Breast epithelium (tissue), 4 donors: ENCODE measurements around the gene TSHZ1. TPM values are rescaled to one million over a fixed set of nuclear protein-coding genes. Genes with fewer than 3 reads are reported as not detected.

Experiments used
- DNase-seq, 2 donors: peaks; one replicate each; pipeline ENCODE4 v3.0.0-alpha.2; 2019; ENCODE audit warnings: low spot score in 2 of 2
- H3K27ac ChIP-seq, 2 donors: fragments of 200-600 bp; sonication (generic) in 1 of 2; one replicate each; pipeline ENCODE4 v1.5.1; 2016 to 2019; ENCODE audit warnings: mild to moderate bottlenecking in 1 of 2
- H3K27me3 ChIP-seq, 2 donors: fragments of 200-600 bp; sonication (generic) in 1 of 2; one replicate each; pipeline versions ENCODE4 v1.5.1 to v1.6.0; 2017 to 2019; ENCODE audit warnings: control low read depth in 1 of 2, mild to moderate bottlenecking in 1 of 2
- H3K36me3 ChIP-seq: fragments of 200-600 bp; one replicate; pipeline ENCODE4 v1.5.1; 2019
- H3K4me1 ChIP-seq, 2 donors: fragments of 200-600 bp; sonication (generic); one replicate each; pipeline ENCODE4 v1.5.1; 2016 to 2019; ENCODE audit warnings: control low read depth in 1 of 2
- H3K4me3 ChIP-seq, 3 donors: fragments of 200-600 bp; sonication (generic); 1 replicate in 2 of 3; 2 replicates in 1 of 3; pipeline ENCODE4 v1.5.1; 2016 to 2019; ENCODE audit warnings: mild to moderate bottlenecking in 3 of 3, moderate library complexity in 2 of 3
- H3K9me3 ChIP-seq, 2 donors: fragments of 200-600 bp; sonication (generic) in 1 of 2; one replicate each; pipeline ENCODE4 v1.5.1; 2016 to 2019; ENCODE audit warnings: control low read depth in 1 of 2
- CTCF ChIP-seq, 3 donors: fragments of 450-650 bp; IDR thresholded peaks; one replicate each; pipeline ENCODE4 v1.5.1; 2016 to 2017; ENCODE audit warnings: antibody characterized with exemption in 3 of 3, mild to moderate bottlenecking in 3 of 3, moderate library complexity in 3 of 3
- POLR2A ChIP-seq: fragments of 450-650 bp; IDR thresholded peaks from one replicate; pipeline ENCODE4 v1.6.1; 2016; ENCODE audit warnings: antibody characterized with exemption, mild to moderate bottlenecking, moderate library complexity
- POLR2AphosphoS5 ChIP-seq, 3 donors: sonication (generic); formaldehyde crosslinking; IDR thresholded peaks; one replicate each; pipeline ENCODE4 v1.6.1; 2017; ENCODE audit warnings: antibody characterized with exemption in 3 of 3
- intact Hi-C: fragments of 100-400 bp; cut with DNase I; formaldehyde crosslinking; loops from one replicate; pipeline ENCODE4 v1.15.1; 2023; ENCODE audit warnings: low total_unique reads
- total RNA-seq, 3 donors: library from RNA; depleted of rRNA; stranded (reverse); fragments of >200 nt; gene quantifications; one replicate each; pipeline ENCODE4 v1.1.0, GENCODE V29; 2016

Gene TSHZ1
- total RNA-seq, 3 donors from 2014 or later, result 12.3 to 18.3 (median 16.4) TPM

GRCh38 chr18:75238100-75238499 is 27.5 kb downstream of the TSHZ1 start:
- TF ChIP-seq POLR2A, result no peak
- no peak for TF ChIP-seq POLR2AphosphoS5 (IDR thresholded peaks at IDR 0.05)
- no peak for TF ChIP-seq CTCF (IDR thresholded peaks at IDR 0.05)

GRCh38 chr18:75238786-75239185 is 28.2 kb downstream of the TSHZ1 start:
- no peak for DNase-seq
- TF ChIP-seq POLR2AphosphoS5 (IDR thresholded peaks at IDR 0.05), result no peak

More at GRCh38 chr18:75238100-75238499, 27.5 kb downstream of the TSHZ1 start:
- Histone ChIP-seq H3K9me3 (no peaks in the 10 kb centered on the region), H3K4me1 (no peaks in the 10 kb centered on the region), H3K27me3 (no peaks in the 10 kb centered on the region), H3K4me3 (no peak overlapping the region), H3K36me3 (no peaks in the 10 kb centered on the region), H3K27ac (no peak overlapping the region)
- intact Hi-C loops, result no loop called here
- DNase-seq, result no peak

GRCh38 chr18:75240433-75240832 is 29.8 kb downstream of the TSHZ1 start:
- H3K27me3 ChIP-seq, result no peaks in the 10 kb centered on the region
- no peaks in the 10 kb centered on the region for H3K36me3 ChIP-seq
- peaks cover 0 to 4% of the 10 kb centered on the region in 2 donors for H3K4me1 ChIP-seq
- H3K9me3 ChIP-seq, result no peaks in the 10 kb centered on the region
- no peak for DNase-seq
- no peak overlapping the region for H3K4me3 ChIP-seq
- TF ChIP-seq CTCF (IDR thresholded peaks at IDR 0.05) (no peak), POLR2AphosphoS5 (IDR thresholded peaks at IDR 0.05) (no peak), POLR2A (no peak)
- intact Hi-C loops, result no loop called here
- no peak overlapping the region for H3K27ac ChIP-seq

More at GRCh38 chr18:75238786-75239185, 28.2 kb downstream of the TSHZ1 start:
- Histone ChIP-seq H3K4me1 (no peaks in the 10 kb centered on the region), H3K36me3 (no peaks in the 10 kb centered on the region), H3K9me3 (no peaks in the 10 kb centered on the region), H3K4me3 (no peak overlapping the region), H3K27ac (no peak overlapping the region), H3K27me3 (no peaks in the 10 kb centered on the region)
- intact Hi-C loops, result no loop called here

GRCh38 chr18:75241705-75242104 is 31.1 kb downstream of the TSHZ1 start:
- H3K9me3 ChIP-seq, result no peaks in the 10 kb centered on the region
- TF ChIP-seq POLR2AphosphoS5 (IDR thresholded peaks at IDR 0.05), result no peak
- TF ChIP-seq POLR2A, result no peak
- TF ChIP-seq CTCF (IDR thresholded peaks at IDR 0.05), result no peak
- H3K27me3 ChIP-seq, result no peaks in the 10 kb centered on the region
- no peak overlapping the region for H3K27ac ChIP-seq
- DNase-seq, result no peak
- H3K36me3 ChIP-seq, result no peaks in the 10 kb centered on the region
- H3K4me1 ChIP-seq, result peaks cover 0 to 4% of the 10 kb centered on the region in 2 donors
- intact Hi-C loops, result no loop called here
- no peak overlapping the region for H3K4me3 ChIP-seq

GRCh38 chr18:75244351-75245313 is 34.0 kb downstream of the TSHZ1 start:
- Histone ChIP-seq H3K27me3 (no peaks in the 10 kb centered on the region), H3K36me3 (no peaks in the 10 kb centered on the region), H3K27ac (peak overlapping the region; percentile 79 to 84), H3K9me3 (no peaks in the 10 kb centered on the region), H3K4me1 (peaks cover 4% of the 10 kb centered on the region in 2 donors), H3K4me3 (peak overlapping the region in 2 of 3 donors; percentile 27 to 41)
- TF ChIP-seq POLR2A, result no peak
- TF ChIP-seq CTCF (IDR thresholded peaks at IDR 0.05), result peak in 2 of 3 donors; percentile 21 to 33
- TF ChIP-seq POLR2AphosphoS5 (IDR thresholded peaks at IDR 0.05), result no peak
- no peak for DNase-seq
- intact Hi-C loops, result no loop called here
